ENCODE data around the gene PLSCR5.

PLSCR5 gene

DNA sequence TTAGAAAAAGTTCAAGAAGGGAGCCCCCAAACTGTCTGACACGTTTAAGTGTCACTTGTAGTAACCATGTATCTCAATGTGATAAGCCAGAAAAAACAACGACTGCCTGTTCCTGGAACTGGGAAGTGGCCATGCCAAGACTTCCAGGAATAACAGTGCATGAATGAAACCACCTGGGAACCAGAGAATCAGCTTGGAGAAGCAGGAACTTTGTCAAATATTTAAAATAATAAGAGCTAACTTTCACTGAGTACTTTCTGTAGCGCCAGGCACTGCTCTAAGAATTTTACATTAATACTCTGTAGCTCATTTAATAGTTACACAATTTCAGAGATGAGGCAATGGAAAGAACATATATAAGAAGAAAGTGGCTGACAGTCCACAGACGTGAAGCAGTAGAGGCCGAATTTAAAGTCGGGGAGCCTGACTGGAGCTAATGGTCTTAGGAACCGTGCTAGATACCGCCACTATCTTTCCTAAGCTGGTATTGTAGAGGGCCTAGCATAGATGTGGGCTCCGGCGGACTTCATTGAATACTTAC lies 61.6 kb downstream of the PLSCR5 start:
- no peak for TF ChIP-seq CTCF (IDR thresholded peaks at IDR 0.05)

DNA sequence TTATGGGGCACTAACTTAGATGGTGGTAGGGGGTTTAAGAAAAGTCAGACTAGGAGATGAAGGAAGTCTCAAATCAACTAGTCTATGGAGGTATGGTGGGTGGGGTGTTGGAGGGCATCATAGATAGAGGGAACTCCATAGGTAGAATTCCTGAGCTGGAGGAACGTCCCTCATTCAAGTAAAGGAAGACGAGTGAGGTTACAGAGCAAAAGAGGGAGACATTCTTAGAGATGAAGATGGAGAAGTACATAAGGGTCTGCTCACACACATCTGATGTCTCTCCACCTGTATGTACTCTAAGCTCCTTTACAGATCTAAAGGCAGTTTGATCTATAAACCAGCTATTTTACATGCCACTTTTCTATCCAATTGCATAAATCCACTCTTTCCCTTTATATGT lies 62.2 kb downstream of the PLSCR5 start:
- no peak for TF ChIP-seq CTCF (IDR thresholded peaks at IDR 0.05)

DNA sequence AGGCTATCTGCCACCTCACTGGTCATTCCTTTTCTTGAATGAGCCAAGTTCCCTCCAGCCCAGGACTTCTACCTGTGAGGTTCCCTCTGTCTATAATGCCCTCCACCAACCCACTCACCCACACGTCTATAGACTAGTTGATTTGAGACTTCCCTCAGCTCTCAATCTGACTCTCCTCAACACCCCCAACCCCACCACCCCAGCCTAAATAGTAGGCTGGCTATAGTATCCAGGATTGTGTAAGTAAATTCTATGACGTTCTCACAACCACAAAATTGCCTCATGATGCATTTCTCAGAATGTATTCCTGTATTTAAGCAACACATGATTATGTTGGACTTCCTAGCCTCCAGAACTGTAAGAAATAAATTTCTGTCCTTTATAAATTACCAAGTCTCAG lies 63.0 kb downstream of the PLSCR5 start:
- no peak for TF ChIP-seq CTCF (IDR thresholded peaks at IDR 0.05)

- no peak for TF ChIP-seq CTCF (IDR thresholded peaks at IDR 0.05)
These were observed 64.2 kb downstream of the PLSCR5 start for GRCh38 chr3:146540978-146541377.

GRCh38 chr3:146540236-146540635 lies 64.9 kb downstream of the PLSCR5 start:
- no peak for TF ChIP-seq CTCF (IDR thresholded peaks at IDR 0.05)

GRCh38 chr3:146539315-146539714 lies 65.8 kb downstream of the PLSCR5 start:
- no peak for TF ChIP-seq CTCF (IDR thresholded peaks at IDR 0.05)

GRCh38 chr3:146537603-146538002 lies 67.5 kb downstream of the PLSCR5 start:
- TF ChIP-seq CTCF (IDR thresholded peaks at IDR 0.05), result no peak

DNA sequence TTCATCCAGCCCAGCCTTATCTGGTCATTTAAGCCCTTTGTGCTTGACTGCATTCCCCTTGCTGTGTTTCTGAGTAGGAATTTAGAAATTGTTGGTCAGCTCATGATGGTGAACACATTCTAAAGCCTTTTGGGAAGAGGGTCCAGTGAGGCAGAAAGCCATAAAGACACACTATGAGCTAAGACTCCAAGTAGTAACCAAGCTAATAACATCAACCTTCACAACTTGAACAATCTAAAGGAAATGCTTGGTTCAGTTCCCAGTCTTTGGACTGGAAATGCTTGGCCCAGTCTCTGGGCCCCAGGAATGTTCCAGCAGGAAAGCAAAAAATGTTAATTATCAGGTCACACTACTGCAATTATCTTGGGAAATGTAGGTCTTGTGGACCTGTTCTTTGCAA lies 68.5 kb downstream of the PLSCR5 start:
- no peak for TF ChIP-seq CTCF (IDR thresholded peaks at IDR 0.05)

Measured in LNCAP (cell line).